ENCODE results near the gene QSOX1.

GRCh38 chr1:180196436-180197003 lies 41.9 kb downstream of the QSOX1 start:
- TF ChIP-seq, protein P1, sequence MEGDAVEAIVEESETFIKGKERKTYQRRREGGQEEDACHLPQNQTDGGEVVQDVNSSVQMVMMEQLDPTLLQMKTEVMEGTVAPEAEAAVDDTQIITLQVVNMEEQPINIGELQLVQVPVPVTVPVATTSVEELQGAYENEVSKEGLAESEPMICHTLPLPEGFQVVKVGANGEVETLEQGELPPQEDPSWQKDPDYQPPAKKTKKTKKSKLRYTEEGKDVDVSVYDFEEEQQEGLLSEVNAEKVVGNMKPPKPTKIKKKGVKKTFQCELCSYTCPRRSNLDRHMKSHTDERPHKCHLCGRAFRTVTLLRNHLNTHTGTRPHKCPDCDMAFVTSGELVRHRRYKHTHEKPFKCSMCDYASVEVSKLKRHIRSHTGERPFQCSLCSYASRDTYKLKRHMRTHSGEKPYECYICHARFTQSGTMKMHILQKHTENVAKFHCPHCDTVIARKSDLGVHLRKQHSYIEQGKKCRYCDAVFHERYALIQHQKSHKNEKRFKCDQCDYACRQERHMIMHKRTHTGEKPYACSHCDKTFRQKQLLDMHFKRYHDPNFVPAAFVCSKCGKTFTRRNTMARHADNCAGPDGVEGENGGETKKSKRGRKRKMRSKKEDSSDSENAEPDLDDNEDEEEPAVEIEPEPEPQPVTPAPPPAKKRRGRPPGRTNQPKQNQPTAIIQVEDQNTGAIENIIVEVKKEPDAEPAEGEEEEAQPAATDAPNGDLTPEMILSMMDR (IDR thresholded peaks at IDR 0.05), result no peak
- no peak for TF ChIP-seq POLR2AphosphoS5 (IDR thresholded peaks at IDR 0.05)

Measured in esophagus muscularis mucosa (tissue), 3 donors.